Liver (tissue), 3 donors: ENCODE results near the gene CACNB4.

Experiments used
- CTCF ChIP-seq: fragments of 150-350 bp; IDR thresholded peaks from 2 replicates; pipeline ENCODE4 v1.5.1; 2017; ENCODE audit warnings: improper control_type of control experiment, low read depth, low read length; ENCODE audit not compliant: missing input control
- FOXA1 ChIP-seq: IDR thresholded peaks from 2 replicates; pipeline ENCODE4 v1.6.1; 2016; ENCODE audit warnings: antibody characterized with exemption
- HNF4A ChIP-seq, 2 donors: conservative IDR thresholded peaks; 2 replicates each; pipeline ENCODE4 v1.6.1; 2016; ENCODE audit warnings: antibody characterized with exemption in 2 of 2, mild to moderate bottlenecking in 2 of 2
- MAX ChIP-seq: IDR thresholded peaks from 2 replicates; pipeline ENCODE4 v1.6.1; 2016; ENCODE audit warnings: antibody characterized with exemption
- RAD21 ChIP-seq, 2 donors: IDR thresholded peaks; 2 replicates each; pipeline ENCODE4 v1.6.1; 2016; ENCODE audit warnings: antibody characterized with exemption in 2 of 2, mild to moderate bottlenecking in 2 of 2
- REST ChIP-seq: IDR thresholded peaks from 2 replicates; pipeline ENCODE4 v1.6.1; 2016; ENCODE audit warnings: antibody characterized with exemption, mild to moderate bottlenecking
- RXRA ChIP-seq, 2 donors: IDR thresholded peaks; 2 replicates each; pipeline ENCODE4 v1.6.1; 2017 to 2018; ENCODE audit warnings: antibody characterized with exemption in 2 of 2, mild to moderate bottlenecking in 1 of 2
- ZBTB33 ChIP-seq: IDR thresholded peaks from 2 replicates; pipeline ENCODE4 v1.6.1; 2016; ENCODE audit warnings: antibody characterized with exemption
- donor health status: healthy.
- donor health status: healthy.

- TF ChIP-seq CTCF = no peak
- TF ChIP-seq RAD21 (IDR thresholded peaks at IDR 0.05) = no peak
- no peak for TF ChIP-seq ZBTB33
- TF ChIP-seq HNF4A (conservative IDR thresholded peaks at IDR 0.05) = no peak
- no peak for TF ChIP-seq MAX
- TF ChIP-seq FOXA1 = no peak
- TF ChIP-seq RXRA (IDR thresholded peaks at IDR 0.05) = no peak
- no peak for TF ChIP-seq REST
Observed at GRCh38 chr2:151786077-151786476, 312.8 kb downstream of the CACNB4 start.
